K562 (cell line): ENCODE measurements around the gene COQ7. TPM values are rescaled to one million over a fixed set of nuclear protein-coding genes. Genes with fewer than 3 reads are reported as not detected.

ENCODE experiments used
- ATAC-seq: fragments of 200-7000 bp; cut with Tn5 transposase; 3 replicates; pipeline ENCODE4 v1.9.1; 2020; ENCODE audit warnings: moderate library complexity
- BruUV-seq: library from RNA; stranded (reverse); fragments of 400-500 nt; replicated peaks from 2 replicates; lab custom pipeline; 2021; lab: Mats Ljungman, UMichigan
- CTCF ChIA-PET: fragments of 300-600 bp; formaldehyde crosslinking; extraction: SDS; loops from one replicate; lab custom pipeline; 2021; ENCODE audit warnings: low intra/inter-chr PET ratio; lab: Yijun Ruan, JAX
- POLR2A ChIA-PET: fragments of 300-600, 350-650 bp; sonication (Branson Sonifier 250); formaldehyde crosslinking; extraction: SDS; loops from one replicate; lab custom pipeline; 2021; ENCODE audit warnings: antibody characterized with exemption, inconsistent platforms; lab: Yijun Ruan, JAX
- DNase-seq, 4 experiments: peaks; one replicate each; pipeline versions ENCODE4 v3.0.0 to v3.0.0-alpha.2; 2011 to 2018; ENCODE audit warnings: low spot score in 3 of 4, mixed read lengths in 3 of 4; ENCODE audit errors: extremely low read depth in 1 of 4
- FAIRE-seq: peaks from 2 replicates; lab custom pipeline; 2011; peaks lifted over from hg19 to GRCh38; lab: Jason Lieb, UNC
- H2AFZ ChIP-seq: 2 replicates; pipeline ENCODE4 v1.6.0; 2011; ENCODE audit warnings: low read depth, low read length, control low read depth, inconsistent platforms
- H3K27ac ChIP-seq: fragments of 200-600 bp; 3 replicates; pipeline ENCODE4 v1.8.0; 2011; ENCODE audit warnings: low read depth, mild to moderate bottlenecking, control low read depth, inconsistent platforms, low read length, moderate library complexity, mixed read lengths; ENCODE audit errors: extremely low read depth
- H3K27me3 ChIP-seq, 2 experiments: fragments of 300-600 bp in 1 of 2; 2 replicates in 1 of 2; 3 replicates in 1 of 2; pipeline versions ENCODE4 v1.6.0 to v1.8.0; 2011; ENCODE audit warnings: inconsistent platforms in 2 of 2, low read length in 2 of 2, mild to moderate bottlenecking in 1 of 2, mixed read lengths in 1 of 2, moderate library complexity in 1 of 2; ENCODE audit not compliant: control insufficient read depth in 2 of 2, insufficient read depth in 2 of 2
- H3K36me3 ChIP-seq: fragments of 300-600 bp; 3 replicates; pipeline ENCODE4 v1.8.0; 2011; ENCODE audit warnings: mild to moderate bottlenecking, low read length, inconsistent platforms; ENCODE audit not compliant: control insufficient read depth, insufficient read depth
- H3K4me1 ChIP-seq, 2 experiments: fragments of 200-600 bp in 1 of 2; replicated peaks in 1 of 2; 2 replicates in 1 of 2; 3 replicates in 1 of 2; pipeline versions ENCODE4 v1.5.1 to v1.8.0; 2011; ENCODE audit warnings: inconsistent platforms in 2 of 2, low read length in 2 of 2, mild to moderate bottlenecking in 1 of 2, mixed read lengths in 1 of 2, moderate library complexity in 1 of 2; ENCODE audit not compliant: control insufficient read depth in 2 of 2, insufficient read depth in 2 of 2
- H3K4me2 ChIP-seq: 2 replicates; pipeline ENCODE4 v1.6.1; 2011; ENCODE audit warnings: low read length, control low read depth, inconsistent platforms, mixed read lengths; ENCODE audit not compliant: insufficient read depth
- H3K4me3 ChIP-seq: fragments of 200-600 bp; sonication (generic), shearing (Covaris generic); 2 replicates; pipeline ENCODE4 v1.5.1; 2016; ENCODE audit warnings: control low read depth, inconsistent platforms
- H3K79me2 ChIP-seq: fragments of 200-600 bp; 3 replicates; pipeline ENCODE4 v1.8.0; 2011; ENCODE audit warnings: low read length, inconsistent platforms; ENCODE audit not compliant: control insufficient read depth, insufficient read depth
- H3K9ac ChIP-seq, 2 experiments: 2 replicates each; pipeline versions ENCODE4 v1.6.0 to v1.6.1; 2011; ENCODE audit warnings: low read depth in 2 of 2, low read length in 2 of 2, control low read depth in 1 of 2, inconsistent platforms in 1 of 2, mild to moderate bottlenecking in 1 of 2, mixed read lengths in 1 of 2; ENCODE audit not compliant: insufficient read depth in 1 of 2
- H3K9me1 ChIP-seq: one replicate; pipeline ENCODE4 v1.6.0; 2011; ENCODE audit warnings: inconsistent platforms, mild to moderate bottlenecking, low read length, moderate library complexity; ENCODE audit not compliant: control insufficient read depth, insufficient read depth
- H3K9me3 ChIP-seq: replicated peaks from 2 replicates; pipeline ENCODE4 v1.5.1; 2011; ENCODE audit warnings: low read depth, low read length, inconsistent platforms; ENCODE audit not compliant: control insufficient read depth, insufficient read depth
- H4K20me1 ChIP-seq: replicated peaks from 2 replicates; pipeline ENCODE4 v1.6.1; 2011; ENCODE audit warnings: low read length, inconsistent platforms, mixed read lengths; ENCODE audit not compliant: control insufficient read depth, insufficient read depth
- CREB1 ChIP-seq, 2 experiments: sonication (generic) in 1 of 2; formaldehyde crosslinking in 1 of 2; IDR thresholded peaks; 2 replicates each; pipeline versions ENCODE4 v1.6.1 to v1.8.0; 2012 to 2022; ENCODE audit warnings: inconsistent platforms in 1 of 2, mild to moderate bottlenecking in 1 of 2, missing genetic modification reagents in 1 of 2, moderate library complexity in 1 of 2
- RBM15 ChIP-seq: fragments of 200-400 bp; formaldehyde crosslinking; IDR thresholded peaks from 2 replicates; pipeline ENCODE4 v1.6.1; 2018; ENCODE audit warnings: mild to moderate bottlenecking, low read length, moderate library complexity; ENCODE audit not compliant: insufficient read depth
- WGBS: fragments of 100-300 bp; shearing (Covaris generic); methylation state at CpG from one replicate; pipeline ENCODE4 v1.1.6; 2016; ENCODE audit warnings: low coverage, mixed read lengths; ENCODE audit not compliant: insufficient coverage; ENCODE audit errors: missing lambda C conversion rate; 5-methylcytosine and 5-hydroxymethylcytosine counted together
- in situ Hi-C: fragments of 300-500 bp; cut with MboI; formaldehyde crosslinking; loops from 4 replicates; pipeline ENCODE4 v1.15.0; 2018; ENCODE audit warnings: inconsistent platforms, mixed read lengths
- intact Hi-C: fragments of 100-400 bp; cut with micrococcal nuclease; formaldehyde crosslinking; loops from 2 replicates; pipeline ENCODE4 v1.14.2; 2022
- polyA plus RNA-seq, 8 experiments: library from polyadenylated mRNA; depleted of rRNA in 4 of 8; stranded (reverse) in 5 of 8; unstranded in 3 of 8; fragments of >200 nt; fragmentation: Nextera tagmentation in 2 of 8; fragmentation: Illumina TruSeq in 1 of 8; extraction: Ambion mirVana in 2 of 8; extraction: Trizol in 1 of 8; gene quantifications; 2 replicates each; pipeline versions ENCODE4 v1.2.1 to v1.2.3, GENCODE V29; 2011 to 2014; ENCODE audit warnings: inconsistent platforms in 1 of 8, missing spikeins in 1 of 8
- total RNA-seq, 7 experiments: library from RNA; depleted of rRNA in 6 of 7; stranded (reverse); fragments of >200 nt in 6 of 7; fragmentation: Illumina TruSeq in 2 of 7; extraction: Trizol in 2 of 7; gene quantifications; 2 replicates each; pipeline versions ENCODE4 v1.2.1 to v1.2.3, GENCODE V29; 2011 to 2021; ENCODE audit warnings: low replicate concordance in 1 of 7
- TF ChIP-seq, protein P1 (sequence below): fragments of 250-450 bp; sonication (Bioruptor Pico); IDR thresholded peaks from 2 replicates; pipeline ENCODE4 v1.4.0; 2020; ENCODE audit warnings: mild to moderate bottlenecking

Gene COQ7
- total and polyA plus RNA-seq, 9 of the 15 experiments (the other 6 are each of a cell fraction or from before 2014, with no cell fraction given): 2.3 to 26.1 (median 15.2) TPM

DNA sequence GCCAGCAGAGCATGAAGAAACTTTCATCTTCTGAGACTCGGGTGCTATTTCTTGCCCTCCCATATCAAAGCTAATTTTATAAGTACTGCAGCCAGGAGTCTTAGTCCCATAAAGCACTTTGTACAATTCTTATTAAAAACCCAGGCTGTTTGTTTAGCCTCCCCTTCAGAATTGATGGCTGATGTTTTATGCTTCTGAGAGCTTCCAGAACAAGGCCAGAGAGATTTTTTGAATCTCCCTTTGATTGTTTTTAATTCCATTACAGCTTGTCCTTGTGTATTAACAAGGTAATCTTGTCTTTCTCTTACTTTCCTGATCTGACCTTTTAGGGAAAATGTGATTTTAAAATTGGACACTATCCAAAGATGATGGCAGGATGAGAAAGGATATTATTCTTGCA lies 16.3 kb downstream of the COQ7 start:
- intact Hi-C loops: no loop called here

More for the DNA sequence above, 16.3 kb downstream of the COQ7 start:
- Histone ChIP-seq H4K20me1 (no peaks in the 10 kb centered on the region), H3K9me1 (no peaks in the 10 kb centered on the region), H3K4me3 (no peak overlapping the region), H3K4me1 (peaks cover 10 to 13% of the 10 kb centered on the region in 2 experiments; a peak in 4 of 5 replicates), H3K36me3 (peaks cover 5% of the 10 kb centered on the region; the same call in 1 of the 3 replicates), H3K27me3 (no peaks in the 10 kb centered on the region), H3K27ac (no peak overlapping the region), H3K9me3 (no peaks in the 10 kb centered on the region), H3K4me2 (no peak overlapping the region), H2AFZ (no peak overlapping the region), H3K9ac (no peak overlapping the region), H3K79me2 (no peaks in the 10 kb centered on the region)
- FAIRE-seq (no peak), ATAC-seq (no peak), DNase-seq (no peak)
- POLR2A ChIA-PET: interaction anchor here (1.8 kb wide), 1 partner anchor 11 kb away, joined by 4 read pairs; no protein-coding TSS in a partner anchor
- no peak for TF ChIP-seq CREB1 (IDR thresholded peaks at IDR 0.05)
- no peak for TF ChIP-seq CREB1 (CRISPR knock-in tag; IDR thresholded peaks at IDR 0.05)
- TF ChIP-seq, protein P1, sequence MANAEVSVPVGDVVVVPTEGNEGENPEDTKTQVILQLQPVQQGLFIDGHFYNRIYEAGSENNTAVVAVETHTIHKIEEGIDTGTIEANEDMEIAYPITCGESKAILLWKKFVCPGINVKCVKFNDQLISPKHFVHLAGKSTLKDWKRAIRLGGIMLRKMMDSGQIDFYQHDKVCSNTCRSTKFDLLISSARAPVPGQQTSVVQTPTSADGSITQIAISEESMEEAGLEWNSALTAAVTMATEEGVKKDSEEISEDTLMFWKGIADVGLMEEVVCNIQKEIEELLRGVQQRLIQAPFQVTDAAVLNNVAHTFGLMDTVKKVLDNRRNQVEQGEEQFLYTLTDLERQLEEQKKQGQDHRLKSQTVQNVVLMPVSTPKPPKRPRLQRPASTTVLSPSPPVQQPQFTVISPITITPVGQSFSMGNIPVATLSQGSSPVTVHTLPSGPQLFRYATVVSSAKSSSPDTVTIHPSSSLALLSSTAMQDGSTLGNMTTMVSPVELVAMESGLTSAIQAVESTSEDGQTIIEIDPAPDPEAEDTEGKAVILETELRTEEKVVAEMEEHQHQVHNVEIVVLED: no peak
- no peak for TF ChIP-seq RBM15
- CTCF ChIA-PET: no interaction called here
- in situ Hi-C loops: loop anchor here (10.0 kb wide), 1 partner anchor 431 kb away; no protein-coding TSS in a partner anchor
- BruUV-seq: no TSS peak
- 15% methylated on average over 1 of the region's 1 CpG for WGBS
